Loucy (cell line): Measurements from ENCODE around the gene ZBTB38.

Experiments used
- CTCF ChIP-seq: fragments of 200-600 bp; sonication (generic); conservative IDR thresholded peaks from 2 replicates; pipeline ENCODE4 v1.5.1; 2014; ENCODE audit warnings: mild to moderate bottlenecking, antibody characterized with exemption, low read length
- EZH2phosphoT487 ChIP-seq: fragments of 200-600 bp; IDR thresholded peaks from 2 replicates; pipeline ENCODE4 v1.6.1; 2018; ENCODE audit warnings: antibody characterized with exemption, mild to moderate bottlenecking, moderate library complexity, borderline replicate concordance

GRCh38 chr3:141391991-141392316 lies 23.6 kb downstream of the ZBTB38 start:
- no peak for TF ChIP-seq CTCF
- TF ChIP-seq EZH2phosphoT487, result no peak
